ENCODE measurements around the gene TEC.

DNA sequence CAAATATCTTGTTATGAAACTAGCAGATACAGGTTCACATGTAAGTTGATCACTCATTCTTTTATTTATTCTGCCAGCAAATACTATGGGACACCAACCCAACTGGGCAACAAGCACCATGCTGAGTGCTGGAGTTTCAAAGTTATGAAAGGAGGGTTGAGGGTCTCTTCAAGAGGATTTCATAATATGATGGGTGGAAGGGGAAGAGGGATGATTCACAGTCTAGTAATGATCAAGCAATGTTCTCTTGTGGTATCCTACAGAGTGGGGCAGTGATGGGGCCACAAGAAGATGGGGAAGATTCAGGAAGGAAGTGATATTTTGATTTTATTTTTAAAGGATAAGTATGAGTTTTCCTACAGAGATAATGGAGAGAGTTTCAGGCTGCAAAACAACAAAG, 89.4 kb downstream of the TEC start:
- TF ChIP-seq, protein P1, sequence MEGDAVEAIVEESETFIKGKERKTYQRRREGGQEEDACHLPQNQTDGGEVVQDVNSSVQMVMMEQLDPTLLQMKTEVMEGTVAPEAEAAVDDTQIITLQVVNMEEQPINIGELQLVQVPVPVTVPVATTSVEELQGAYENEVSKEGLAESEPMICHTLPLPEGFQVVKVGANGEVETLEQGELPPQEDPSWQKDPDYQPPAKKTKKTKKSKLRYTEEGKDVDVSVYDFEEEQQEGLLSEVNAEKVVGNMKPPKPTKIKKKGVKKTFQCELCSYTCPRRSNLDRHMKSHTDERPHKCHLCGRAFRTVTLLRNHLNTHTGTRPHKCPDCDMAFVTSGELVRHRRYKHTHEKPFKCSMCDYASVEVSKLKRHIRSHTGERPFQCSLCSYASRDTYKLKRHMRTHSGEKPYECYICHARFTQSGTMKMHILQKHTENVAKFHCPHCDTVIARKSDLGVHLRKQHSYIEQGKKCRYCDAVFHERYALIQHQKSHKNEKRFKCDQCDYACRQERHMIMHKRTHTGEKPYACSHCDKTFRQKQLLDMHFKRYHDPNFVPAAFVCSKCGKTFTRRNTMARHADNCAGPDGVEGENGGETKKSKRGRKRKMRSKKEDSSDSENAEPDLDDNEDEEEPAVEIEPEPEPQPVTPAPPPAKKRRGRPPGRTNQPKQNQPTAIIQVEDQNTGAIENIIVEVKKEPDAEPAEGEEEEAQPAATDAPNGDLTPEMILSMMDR (conservative IDR thresholded peaks at IDR 0.05; ENCODE audit: low read length), result no peak
- TF ChIP-seq EZH2phosphoT487 (IDR thresholded peaks at IDR 0.05; ENCODE audit: borderline replicate concordance), result no peak

All from Loucy (cell line).